ENCODE data around the gene COQ5. TPM values are rescaled to one million over a fixed set of nuclear protein-coding genes. Genes with fewer than 3 reads are reported as not detected.

COQ5 gene
- total and polyA plus RNA-seq, 2 of the 4 experiments (the other 2 are of a cell fraction) = 21.6 to 25.1 TPM

DNA sequence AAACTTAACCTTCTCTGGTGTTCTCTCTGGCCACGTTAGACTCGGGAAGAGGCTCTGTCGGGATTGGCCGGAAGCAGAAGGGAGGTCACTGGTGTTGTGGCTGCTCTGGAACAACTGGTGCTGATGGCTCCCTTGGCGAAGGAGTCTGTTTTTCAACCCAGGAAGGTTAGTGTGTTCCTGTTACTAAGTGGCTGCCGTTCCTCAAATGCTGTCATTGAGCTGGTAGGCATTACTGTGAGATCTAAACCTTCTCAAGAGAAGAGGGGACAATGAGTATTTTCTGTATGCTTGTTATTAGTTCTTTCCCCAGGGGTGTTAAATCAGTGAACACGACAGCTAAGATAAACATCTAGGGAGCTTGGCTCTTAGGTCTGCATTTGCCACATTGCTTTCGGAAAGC, 33.9 kb upstream of the COQ5 start:
- ChIA-PET CTCF (no interaction called here), POLR2A (ENCODE audit: unreplicated experiment) (no interaction called here)
- H4K20me1 ChIP-seq (ENCODE audit: insufficient read depth, low read length) = peaks cover 17% of the 10 kb centered on the region
- peaks cover 63% of the 10 kb centered on the region for H3K36me3 ChIP-seq (ENCODE audit: control insufficient read depth, insufficient read depth, low read length)
- intact Hi-C loops (cut with micrococcal nuclease) = no loop called here
- no peak overlapping the region for H2AFZ ChIP-seq (replicated peaks; ENCODE audit: low read length, poor library complexity)
- H3K4ac ChIP-seq (ENCODE audit: low read depth, low read length) = no peak overlapping the region
- H3K27me3 ChIP-seq (ENCODE audit: control insufficient read depth, insufficient read depth, low read length) = no peaks in the 10 kb centered on the region
- ATAC-seq (ENCODE audit: low read depth) (no peak), DNase-seq (no peak)
- no peak overlapping the region for H3K4me3 ChIP-seq (ENCODE audit: insufficient read depth, low read depth, low read length)
- no peak overlapping the region for H3K14ac ChIP-seq (replicated peaks; ENCODE audit: low read depth, low read length)
- H2BK5ac ChIP-seq (ENCODE audit: low read depth, low read length, poor library complexity, severe bottlenecking) = no peak overlapping the region
- no peak overlapping the region for H3K4me2 ChIP-seq (ENCODE audit: low read depth, low read length)
- TF ChIP-seq, protein P1, sequence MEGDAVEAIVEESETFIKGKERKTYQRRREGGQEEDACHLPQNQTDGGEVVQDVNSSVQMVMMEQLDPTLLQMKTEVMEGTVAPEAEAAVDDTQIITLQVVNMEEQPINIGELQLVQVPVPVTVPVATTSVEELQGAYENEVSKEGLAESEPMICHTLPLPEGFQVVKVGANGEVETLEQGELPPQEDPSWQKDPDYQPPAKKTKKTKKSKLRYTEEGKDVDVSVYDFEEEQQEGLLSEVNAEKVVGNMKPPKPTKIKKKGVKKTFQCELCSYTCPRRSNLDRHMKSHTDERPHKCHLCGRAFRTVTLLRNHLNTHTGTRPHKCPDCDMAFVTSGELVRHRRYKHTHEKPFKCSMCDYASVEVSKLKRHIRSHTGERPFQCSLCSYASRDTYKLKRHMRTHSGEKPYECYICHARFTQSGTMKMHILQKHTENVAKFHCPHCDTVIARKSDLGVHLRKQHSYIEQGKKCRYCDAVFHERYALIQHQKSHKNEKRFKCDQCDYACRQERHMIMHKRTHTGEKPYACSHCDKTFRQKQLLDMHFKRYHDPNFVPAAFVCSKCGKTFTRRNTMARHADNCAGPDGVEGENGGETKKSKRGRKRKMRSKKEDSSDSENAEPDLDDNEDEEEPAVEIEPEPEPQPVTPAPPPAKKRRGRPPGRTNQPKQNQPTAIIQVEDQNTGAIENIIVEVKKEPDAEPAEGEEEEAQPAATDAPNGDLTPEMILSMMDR (conservative IDR thresholded peaks at IDR 0.05; ENCODE audit: low read depth, low read length) = no peak
- TF ChIP-seq BHLHE40 (IDR thresholded peaks at IDR 0.05; ENCODE audit: low read depth, low read length) (no peak), RAD21 (IDR thresholded peaks at IDR 0.05; ENCODE audit: low read length) (no peak), NFE2L2 (IDR thresholded peaks at IDR 0.05; ENCODE audit: low read depth, low read length) (no peak), MAFK (IDR thresholded peaks at IDR 0.05; ENCODE audit: low read depth, low read length) (no peak), FOS (IDR thresholded peaks at IDR 0.05; ENCODE audit: low read depth, low read length) (no peak), CEBPB (IDR thresholded peaks at IDR 0.05; ENCODE audit: low read depth, low read length) (no peak), RFX5 (IDR thresholded peaks at IDR 0.05; ENCODE audit: low read depth, low read length) (no peak), MXI1 (IDR thresholded peaks at IDR 0.05; ENCODE audit: borderline replicate concordance, low read depth, low read length) (no peak), POLR2A (IDR thresholded peaks at IDR 0.05; ENCODE audit: low read depth, low read length) (no peak), CHD1 (IDR thresholded peaks at IDR 0.05; ENCODE audit: low read depth, low read length) (no peak)
- TF ChIP-seq, protein P2, sequence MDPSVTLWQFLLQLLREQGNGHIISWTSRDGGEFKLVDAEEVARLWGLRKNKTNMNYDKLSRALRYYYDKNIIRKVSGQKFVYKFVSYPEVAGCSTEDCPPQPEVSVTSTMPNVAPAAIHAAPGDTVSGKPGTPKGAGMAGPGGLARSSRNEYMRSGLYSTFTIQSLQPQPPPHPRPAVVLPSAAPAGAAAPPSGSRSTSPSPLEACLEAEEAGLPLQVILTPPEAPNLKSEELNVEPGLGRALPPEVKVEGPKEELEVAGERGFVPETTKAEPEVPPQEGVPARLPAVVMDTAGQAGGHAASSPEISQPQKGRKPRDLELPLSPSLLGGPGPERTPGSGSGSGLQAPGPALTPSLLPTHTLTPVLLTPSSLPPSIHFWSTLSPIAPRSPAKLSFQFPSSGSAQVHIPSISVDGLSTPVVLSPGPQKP (IDR thresholded peaks at IDR 0.05; ENCODE audit: borderline replicate concordance, low read depth, low read length) = no peak
- TF ChIP-seq, protein P3, sequence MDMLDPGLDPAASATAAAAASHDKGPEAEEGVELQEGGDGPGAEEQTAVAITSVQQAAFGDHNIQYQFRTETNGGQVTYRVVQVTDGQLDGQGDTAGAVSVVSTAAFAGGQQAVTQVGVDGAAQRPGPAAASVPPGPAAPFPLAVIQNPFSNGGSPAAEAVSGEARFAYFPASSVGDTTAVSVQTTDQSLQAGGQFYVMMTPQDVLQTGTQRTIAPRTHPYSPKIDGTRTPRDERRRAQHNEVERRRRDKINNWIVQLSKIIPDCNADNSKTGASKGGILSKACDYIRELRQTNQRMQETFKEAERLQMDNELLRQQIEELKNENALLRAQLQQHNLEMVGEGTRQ (IDR thresholded peaks at IDR 0.05; ENCODE audit: low read depth, low read length) = no peak
- no TSS peak for BruUV-seq (replicated peaks)
- WGBS, 2 experiments (ENCODE audit: extremely low coverage in 2 of 2, insufficient read length in 1 of 2) = 96% methylated on average over 6 of the region's 8 CpGs; no CpG with 5 or more reads in 1 of the 2 experiments
- no peak overlapping the region for H2BK20ac ChIP-seq (ENCODE audit: low read depth, low read length)
- H3K4me1 ChIP-seq (ENCODE audit: control insufficient read depth, insufficient read depth, low read length) = no peaks in the 10 kb centered on the region
- no peak overlapping the region for H3K27ac ChIP-seq (ENCODE audit: insufficient read depth, low read length)
- H3K56ac ChIP-seq (ENCODE audit: extremely low read depth, insufficient read depth, low read length) = no peak overlapping the region
- H4K5ac ChIP-seq (ENCODE audit: low read depth, low read length) = no peak overlapping the region
- no peak overlapping the region for H4K91ac ChIP-seq (ENCODE audit: insufficient read depth, low read depth, low read length)
- in situ Hi-C loops (cut with MboI; ENCODE audit: low sequenced_read_pairs) = no loop called here
- H2AK5ac ChIP-seq (ENCODE audit: low read depth, low read length) = no peak overlapping the region
- dilution Hi-C loops (cut with HindIII; ENCODE audit: low sequenced_read_pairs, unreplicated experiment) = no loop called here
- H2AK9ac ChIP-seq (replicated peaks; ENCODE audit: low read depth, low read length, poor library complexity) = no peak overlapping the region
- H2BK120ac ChIP-seq (ENCODE audit: low read depth, low read length) = no peak overlapping the region
- H3K23ac ChIP-seq (ENCODE audit: low read depth, low read length) = no peak overlapping the region
- H4K8ac ChIP-seq (ENCODE audit: low read depth in 2 of 2, low read length in 2 of 2) = no peak overlapping the region
- H3K9ac ChIP-seq (ENCODE audit: low read depth, low read length) = no peak overlapping the region
- H3K9me3 ChIP-seq (ENCODE audit: control insufficient read depth, insufficient read depth, low read length) = no peaks in the 10 kb centered on the region
- H3K9me1 ChIP-seq (ENCODE audit: insufficient read depth, low read length) = no peaks in the 10 kb centered on the region
- H2BK15ac ChIP-seq (ENCODE audit: low read depth, low read length) = no peak overlapping the region
- H3K18ac ChIP-seq (ENCODE audit: low read depth, low read length) = no peak overlapping the region
- H3K79me1 ChIP-seq (ENCODE audit: low read depth in 1 of 2, low read length in 2 of 2) = peaks cover 9 to 22% of the 10 kb centered on the region in 2 experiments
